ENCODE results near the gene CSMD2.
"Not testable (repeated sequence)": the region's sequence is repeated elsewhere in the genome, so short reads cannot be mapped to it uniquely, and the experiment has no call there.

The CSMD2 gene

DNA sequence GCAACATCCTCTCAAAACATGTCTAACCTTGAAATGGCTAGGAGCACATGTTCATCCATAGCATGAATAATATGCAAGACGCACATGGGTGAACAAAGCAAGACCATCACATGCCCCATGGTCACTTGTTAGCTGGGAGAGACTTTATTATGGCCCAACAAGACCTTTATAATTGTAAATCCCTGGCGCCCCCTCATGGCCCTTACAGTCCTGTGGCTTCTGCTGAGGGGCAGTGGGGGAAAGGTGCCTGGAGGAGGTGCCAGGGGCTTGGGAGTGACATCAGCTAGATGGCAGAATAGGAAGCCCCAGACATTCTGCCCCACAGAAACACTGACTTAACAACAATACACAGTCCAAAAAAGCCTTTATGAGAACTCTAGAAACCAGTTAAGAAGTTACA is 51.7 kb downstream of the CSMD2 start:
- in situ Hi-C loops (cut with MboI; ENCODE audit: low sequenced_read_pairs) = no loop called here

DNA sequence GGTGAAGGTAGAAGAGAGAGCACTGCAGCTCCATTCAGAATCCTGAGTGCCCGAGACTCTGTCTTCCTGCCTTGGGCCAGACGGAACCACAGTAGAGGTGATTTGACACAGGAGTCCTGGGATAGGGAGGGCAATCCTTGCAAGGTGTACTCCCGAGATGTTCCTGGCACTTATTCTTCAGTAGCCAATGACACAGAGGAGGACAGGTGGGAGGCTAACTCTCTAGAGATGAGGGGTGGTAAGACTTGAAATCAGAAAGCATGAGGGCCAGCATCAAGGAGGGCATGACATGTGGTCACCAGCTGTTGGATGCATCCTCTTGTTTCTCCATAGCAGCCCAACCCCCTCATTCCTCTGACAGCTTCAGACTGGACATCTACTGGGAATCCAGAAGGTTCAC is 56.3 kb downstream of the CSMD2 start:
- in situ Hi-C loops (cut with MboI; ENCODE audit: low sequenced_read_pairs) = no loop called here

DNA sequence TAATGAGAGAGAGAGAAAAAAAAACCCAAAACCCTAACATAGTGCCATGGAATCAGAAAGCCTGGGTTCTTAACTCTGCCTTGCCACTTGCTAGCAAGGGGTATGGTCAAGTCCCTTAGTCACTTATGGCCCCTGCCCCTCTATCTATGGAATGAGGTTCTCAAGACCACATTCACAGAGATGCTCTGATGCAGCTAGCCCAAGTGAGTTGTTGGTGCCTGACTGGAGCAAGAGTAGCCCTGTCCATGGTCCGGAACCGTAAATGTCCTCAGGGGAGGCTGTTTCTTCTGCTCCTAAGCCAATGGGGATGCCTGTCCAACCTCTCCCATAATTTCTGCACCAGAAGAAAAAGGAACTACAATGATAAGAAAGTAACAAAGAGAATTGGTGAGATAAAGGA is 56.8 kb downstream of the CSMD2 start:
- in situ Hi-C loops (cut with MboI; ENCODE audit: low sequenced_read_pairs) = no loop called here

DNA sequence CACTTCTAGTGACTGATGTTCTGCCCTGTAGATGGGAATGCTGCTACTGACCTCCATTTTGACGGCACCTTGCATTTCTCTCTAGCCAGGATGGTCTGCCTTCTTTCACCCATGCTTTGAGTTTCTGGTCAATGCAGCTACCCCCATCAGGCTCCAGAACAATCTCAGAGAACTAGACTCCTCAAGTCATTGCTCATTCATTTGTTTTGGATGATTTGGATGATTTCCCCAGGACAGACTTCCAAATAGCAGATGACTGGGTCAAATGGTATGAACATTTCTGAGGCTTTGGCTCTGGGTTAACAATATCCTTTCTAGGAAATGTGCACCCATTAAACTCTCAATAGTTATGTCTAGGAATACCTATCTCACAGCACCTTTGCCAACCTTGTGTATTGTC is 63.9 kb downstream of the CSMD2 start:
- in situ Hi-C loops (cut with MboI; ENCODE audit: low sequenced_read_pairs) = no loop called here

DNA sequence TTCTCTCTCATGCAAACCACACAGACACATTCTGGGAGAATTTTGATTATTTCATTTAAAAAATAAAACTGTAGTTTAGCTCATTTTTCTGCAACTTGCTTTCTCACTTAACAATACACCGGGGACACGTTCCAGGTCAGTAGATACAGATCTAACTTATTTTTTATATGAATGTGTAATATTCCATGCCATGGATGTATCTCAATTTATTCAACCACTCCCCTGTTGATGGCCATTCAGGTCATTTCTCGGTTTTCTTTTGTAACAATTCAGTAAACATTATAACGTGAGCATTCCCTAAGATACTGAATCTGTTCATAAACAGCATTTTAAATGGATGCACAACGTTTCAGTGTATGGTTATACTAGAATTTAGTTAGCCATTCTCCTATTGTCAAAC is 64.7 kb downstream of the CSMD2 start:
- in situ Hi-C loops (cut with MboI; ENCODE audit: low sequenced_read_pairs) = no loop called here

DNA sequence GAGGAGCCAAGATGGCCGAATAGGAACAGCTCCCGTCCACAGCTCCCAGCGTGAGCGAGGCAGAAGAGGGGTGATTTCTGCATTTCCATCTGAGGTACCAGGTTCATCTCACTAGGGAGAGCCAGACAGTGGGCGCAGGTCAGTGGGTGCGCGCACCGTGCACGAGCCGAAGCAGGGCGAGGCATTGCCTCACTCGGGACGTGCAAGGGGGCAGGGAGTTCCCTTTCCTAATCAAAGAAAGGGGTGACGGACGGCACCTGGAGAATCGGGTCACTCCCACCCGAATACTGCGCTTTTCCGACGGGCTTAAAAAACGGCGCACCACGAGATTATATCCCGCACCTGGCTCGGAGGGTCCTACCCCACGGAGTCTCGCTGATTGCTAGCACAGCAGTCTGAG is 72.6 kb downstream of the CSMD2 start:
- in situ Hi-C loops (cut with MboI; ENCODE audit: low sequenced_read_pairs) = not testable (repeated sequence)

DNA sequence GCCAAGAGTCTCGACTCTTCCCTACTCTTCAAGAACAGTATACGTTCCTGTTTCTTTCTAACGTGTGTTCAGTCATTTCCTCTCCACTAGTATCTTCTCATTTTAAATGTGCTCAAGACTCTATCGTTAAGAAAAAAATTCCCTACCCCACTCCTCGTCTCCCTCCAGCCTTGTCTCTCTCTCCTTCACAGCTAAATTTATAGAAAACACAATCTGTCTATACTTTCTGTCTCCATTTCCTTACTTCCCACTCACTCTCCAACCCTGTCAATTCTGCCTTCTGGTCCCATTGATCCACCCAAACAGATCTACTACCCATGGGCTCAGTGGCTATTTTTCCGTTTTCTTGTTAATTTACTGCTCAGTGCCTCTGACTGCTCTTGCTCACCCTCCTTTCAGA is 75.3 kb downstream of the CSMD2 start:
- in situ Hi-C loops (cut with MboI; ENCODE audit: low sequenced_read_pairs) = no loop called here

DNA sequence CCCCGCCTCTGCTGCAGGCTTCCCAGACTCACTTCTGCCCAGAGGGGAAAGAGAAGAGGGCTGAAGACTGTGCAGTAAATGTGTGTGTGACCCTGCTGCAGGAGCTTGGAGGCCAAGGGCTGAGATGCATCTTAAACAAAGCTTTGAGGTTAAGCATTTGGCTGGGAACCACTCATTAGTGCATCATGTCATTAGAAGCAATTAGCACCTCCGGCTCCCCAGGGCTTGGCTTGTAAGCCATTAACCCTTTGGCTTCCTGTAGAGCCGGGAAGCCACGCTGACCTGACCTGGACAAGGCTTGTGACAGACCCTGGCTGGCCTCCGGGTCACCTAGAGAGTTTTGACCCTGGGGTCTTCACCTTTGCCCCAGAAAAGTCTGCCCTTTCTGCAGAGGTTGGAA is 77.0 kb downstream of the CSMD2 start:
- in situ Hi-C loops (cut with MboI; ENCODE audit: low sequenced_read_pairs) = no loop called here

DNA sequence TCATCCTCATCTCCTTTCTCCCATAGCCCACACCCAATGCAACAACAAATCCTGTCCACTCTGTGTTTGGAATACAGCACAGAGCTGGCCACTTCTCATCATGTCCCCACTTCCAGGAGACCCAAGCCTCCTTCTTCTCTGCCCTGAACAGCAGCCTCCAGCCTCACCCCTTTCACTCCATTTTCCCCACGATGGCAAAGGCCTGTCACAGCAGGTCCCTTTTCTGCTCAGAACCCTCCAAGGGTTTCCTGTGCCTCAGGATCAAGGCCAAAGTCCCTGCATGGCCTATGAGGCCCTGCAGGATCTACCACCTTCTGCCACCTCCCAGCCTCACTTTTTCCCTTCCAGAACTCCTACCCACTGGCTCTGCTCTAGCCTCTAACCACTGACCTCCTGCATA is 78.5 kb downstream of the CSMD2 start:
- in situ Hi-C loops (cut with MboI; ENCODE audit: low sequenced_read_pairs) = no loop called here

DNA sequence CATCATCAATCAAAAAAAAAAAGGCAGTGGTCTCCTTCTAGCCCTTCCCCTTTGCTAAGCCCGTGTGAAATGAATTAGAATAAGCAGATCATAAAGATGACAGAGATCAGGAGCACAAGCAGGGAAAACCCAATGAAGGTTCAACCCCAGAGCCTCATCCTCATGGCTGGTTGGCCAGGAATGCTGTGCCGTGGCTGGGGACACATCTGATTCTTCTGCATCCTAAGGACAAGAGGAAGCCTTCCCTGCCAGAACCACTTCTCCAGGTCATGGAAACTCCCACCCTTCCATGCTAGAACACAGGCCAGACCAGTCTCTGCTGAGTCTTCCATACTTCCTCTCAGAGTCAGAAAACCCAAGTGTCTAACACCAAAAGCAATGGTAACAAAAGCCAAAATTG is 81.1 kb downstream of the CSMD2 start:
- in situ Hi-C loops (cut with MboI; ENCODE audit: low sequenced_read_pairs) = no loop called here

DNA sequence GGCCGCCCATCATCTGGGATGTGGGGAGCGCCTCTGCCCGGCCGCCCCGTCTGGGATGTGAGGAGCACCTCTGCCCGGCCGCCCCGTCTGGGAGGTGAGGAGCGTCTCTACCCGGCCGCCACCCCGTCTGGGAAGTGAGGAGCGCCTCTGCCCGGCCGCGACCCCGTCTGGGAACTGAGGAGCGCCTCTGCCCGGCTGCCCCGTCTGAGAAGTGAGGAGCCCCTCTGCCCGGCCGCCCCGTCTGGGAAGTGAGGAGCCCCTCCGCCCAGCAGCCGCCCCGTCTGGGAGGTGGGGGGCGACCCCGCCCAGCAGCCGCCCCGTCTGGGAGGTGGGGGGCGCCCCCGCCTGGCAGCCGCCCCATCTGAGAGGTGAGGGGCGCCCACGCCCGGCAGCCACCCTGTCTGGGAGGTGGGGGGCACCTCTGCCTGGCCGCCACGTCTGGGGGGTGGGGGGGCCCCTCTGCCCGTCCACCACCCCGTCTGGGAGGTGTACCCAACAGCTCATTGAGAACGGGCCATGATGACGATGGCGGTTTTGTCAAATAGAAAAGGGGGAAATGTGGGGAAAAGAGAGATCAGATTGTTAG is 82.9 kb downstream of the CSMD2 start:
- in situ Hi-C loops (cut with MboI; ENCODE audit: low sequenced_read_pairs) = not testable (repeated sequence)

DNA sequence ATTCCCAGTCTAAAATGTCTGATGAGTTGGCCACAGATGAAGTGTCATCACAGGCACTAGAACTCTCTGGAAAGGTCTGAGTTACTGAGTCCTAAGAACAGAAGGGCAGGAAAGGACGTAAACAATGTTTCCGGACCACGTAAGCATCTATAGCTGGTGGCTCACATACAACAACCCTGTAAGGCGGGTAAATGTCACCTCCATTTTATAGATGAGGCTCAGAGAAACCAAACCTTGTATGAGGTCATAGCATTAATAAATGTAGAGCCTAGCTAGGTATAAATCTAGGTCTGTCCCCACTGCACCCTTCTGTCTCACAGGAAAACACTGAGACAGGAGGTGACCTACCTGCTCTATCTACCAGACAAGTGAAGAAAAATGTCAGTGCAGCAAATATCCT is 86.6 kb downstream of the CSMD2 start:
- in situ Hi-C loops (cut with MboI; ENCODE audit: low sequenced_read_pairs) = no loop called here

DNA sequence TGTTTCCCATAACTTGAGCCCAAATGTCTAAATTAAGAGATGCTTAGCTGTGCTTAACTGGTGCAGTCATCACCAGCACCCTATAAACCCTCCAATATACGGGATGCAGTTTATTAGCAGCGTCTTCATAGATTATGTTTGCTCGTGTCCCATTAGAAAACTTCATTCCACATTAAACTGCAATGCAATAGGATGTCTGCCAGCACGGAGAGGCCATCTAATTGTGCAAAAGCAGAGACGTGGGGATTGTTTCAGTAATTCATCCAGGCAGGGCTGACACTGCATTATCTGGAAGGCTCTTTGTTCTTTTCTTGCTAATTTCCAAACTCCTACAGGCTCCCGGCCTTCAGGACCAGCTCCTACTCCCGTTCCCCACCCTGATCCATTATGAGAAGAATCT is 89.5 kb downstream of the CSMD2 start:
- in situ Hi-C loops (cut with MboI; ENCODE audit: low sequenced_read_pairs) = no loop called here

DNA sequence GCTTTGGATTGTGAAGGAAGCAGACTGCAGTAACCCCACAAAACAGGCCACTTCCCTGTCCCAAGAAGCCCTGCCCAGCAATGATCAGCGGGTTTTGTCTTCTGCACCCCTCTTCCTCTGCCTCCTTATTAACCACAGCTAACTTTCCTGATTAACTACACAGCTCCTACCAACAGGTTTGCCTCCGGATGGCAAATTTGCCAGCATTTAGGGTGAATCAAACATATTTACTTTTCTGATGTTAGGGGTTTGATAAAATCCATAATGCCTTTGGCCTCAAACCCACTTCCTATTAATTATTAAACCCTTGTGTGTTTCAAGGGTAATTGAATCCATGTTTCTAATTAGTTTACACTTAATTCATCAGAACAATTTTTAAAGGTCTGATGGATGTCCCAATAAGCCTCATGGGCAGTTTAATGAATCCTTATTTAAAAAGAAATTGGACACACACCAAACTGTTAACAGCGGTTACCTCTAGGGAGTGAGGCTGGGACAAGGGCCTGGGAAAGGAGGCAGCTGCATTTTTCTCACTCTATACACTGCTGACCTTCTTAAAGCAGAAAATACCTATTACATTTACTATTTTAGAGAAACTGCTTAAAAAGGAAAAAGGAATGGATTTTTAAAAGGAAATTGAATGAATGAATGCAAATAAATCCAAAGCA is 91.9 kb downstream of the CSMD2 start:
- in situ Hi-C loops (cut with MboI; ENCODE audit: low sequenced_read_pairs) = no loop called here

DNA sequence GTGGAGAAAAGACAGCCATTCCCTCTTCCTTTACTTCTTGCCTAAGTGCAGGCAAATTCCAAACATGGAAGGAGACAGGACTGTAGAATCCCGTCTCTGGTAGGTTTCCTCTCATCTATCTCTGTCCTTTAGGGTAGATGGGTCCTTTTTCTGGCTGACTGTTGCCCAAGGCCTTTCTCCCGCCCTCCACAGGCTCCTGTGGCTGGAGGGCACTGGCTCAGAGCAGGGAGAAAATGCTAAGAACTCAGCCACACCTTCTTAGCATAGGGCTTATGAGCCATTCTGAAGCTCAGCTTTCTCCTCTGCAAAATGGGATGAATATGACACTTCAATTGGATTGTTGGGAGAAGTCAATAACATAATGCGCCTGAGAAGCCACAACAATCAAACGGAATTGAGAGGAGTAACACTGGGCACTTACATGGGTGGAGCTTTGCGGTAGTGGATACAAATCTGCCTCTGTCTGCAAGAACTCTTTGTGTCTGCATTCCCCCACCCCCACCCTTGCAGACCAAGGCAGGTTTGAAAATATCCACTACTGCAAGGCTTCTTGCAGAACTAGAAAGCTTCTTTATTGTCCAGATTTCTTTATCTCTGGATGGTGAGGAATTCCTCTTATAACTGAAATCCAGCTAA is 94.7 kb downstream of the CSMD2 start:
- in situ Hi-C loops (cut with MboI; ENCODE audit: low sequenced_read_pairs) = no loop called here

DNA sequence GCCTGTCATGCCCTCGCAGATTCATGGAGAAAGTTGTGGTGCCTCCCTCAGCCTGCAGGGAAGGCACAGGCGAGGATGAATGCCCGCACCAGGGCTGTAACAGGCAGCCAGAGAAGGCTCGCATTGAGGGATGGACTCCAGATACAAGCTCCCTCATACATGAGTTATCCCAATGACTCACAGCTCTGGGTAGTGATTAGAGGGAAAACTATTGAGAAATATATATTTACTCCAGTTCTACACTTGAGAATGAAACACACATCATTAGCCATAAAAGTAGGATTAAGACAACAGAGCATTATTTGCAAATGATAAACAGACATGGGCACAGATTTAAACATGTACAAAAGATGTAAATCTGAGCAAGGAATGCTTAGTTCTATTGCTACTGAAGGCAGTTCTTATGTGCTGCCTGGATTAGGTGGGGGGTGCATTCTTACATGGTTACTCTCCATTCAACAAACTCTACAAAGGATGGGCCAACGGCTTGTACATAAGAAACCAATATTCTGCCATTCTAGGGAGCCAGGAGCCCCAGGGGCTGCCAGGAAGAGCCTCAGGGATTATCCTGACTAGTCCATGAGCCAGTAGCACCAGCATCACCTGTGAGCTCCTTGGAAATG is 97.9 kb downstream of the CSMD2 start:
- in situ Hi-C loops (cut with MboI; ENCODE audit: low sequenced_read_pairs) = no loop called here

DNA sequence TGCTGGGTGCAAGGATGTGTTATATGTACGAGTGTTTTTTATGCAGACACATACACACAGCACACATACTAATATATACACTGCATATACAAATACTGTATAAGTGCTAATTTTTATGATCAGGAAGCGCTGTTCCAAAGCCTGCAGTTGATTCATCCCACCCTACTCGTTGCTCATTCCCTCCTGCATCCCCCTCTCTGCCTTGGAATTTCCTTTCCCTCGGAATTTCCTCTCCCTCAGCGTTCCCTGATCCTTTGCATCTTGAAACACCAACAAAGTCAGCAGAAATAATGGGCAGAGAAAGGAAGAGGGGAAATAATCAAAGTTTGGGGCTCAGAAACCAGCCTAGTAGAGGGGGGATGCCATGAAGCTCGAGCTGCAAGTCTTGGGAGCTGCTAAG is 98.9 kb downstream of the CSMD2 start:
- in situ Hi-C loops (cut with MboI; ENCODE audit: low sequenced_read_pairs) = no loop called here

DNA sequence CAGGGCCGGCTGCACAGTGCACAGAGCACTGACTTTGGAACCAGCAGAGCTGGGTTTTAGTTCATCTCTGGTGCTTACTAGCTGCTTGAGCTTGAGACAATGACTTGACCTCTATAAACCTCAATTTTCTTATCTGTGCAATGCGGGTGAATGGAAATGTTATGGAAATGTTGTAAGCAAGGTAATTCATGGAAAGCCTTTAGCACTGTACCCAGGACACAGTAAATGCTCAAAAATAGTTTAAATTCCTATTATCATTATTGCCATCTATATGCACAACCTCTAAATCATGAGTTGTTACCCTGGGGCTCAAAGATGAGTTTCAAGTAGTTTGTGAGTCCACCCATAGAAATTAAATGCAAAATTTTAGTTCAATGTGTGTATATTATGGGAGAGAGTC is 99.5 kb downstream of the CSMD2 start:
- in situ Hi-C loops (cut with MboI; ENCODE audit: low sequenced_read_pairs) = no loop called here

DNA sequence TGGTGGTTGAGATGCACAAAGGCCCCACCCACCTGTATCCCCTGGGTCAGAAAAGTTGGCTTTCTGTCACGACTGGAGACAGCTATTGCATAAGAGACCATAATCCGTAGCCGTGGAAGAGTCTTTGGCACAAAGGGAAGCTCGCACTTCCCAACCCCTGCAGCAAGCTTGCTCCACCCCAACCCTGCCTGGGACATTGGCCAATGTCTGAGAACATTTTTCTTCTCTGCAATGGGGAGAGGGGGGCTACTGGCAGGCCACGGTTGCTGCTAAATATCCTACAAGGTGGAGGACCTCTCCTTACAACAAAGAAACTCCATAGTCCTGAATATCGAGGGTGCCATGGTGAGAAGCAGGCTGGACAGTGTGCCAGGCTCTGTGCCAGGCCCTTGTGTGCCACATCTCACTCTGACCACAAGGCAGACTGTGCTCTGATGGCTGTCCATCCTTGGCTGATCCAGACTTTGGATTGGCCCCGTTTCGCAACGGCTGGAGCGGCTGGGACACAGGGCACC is 104.1 kb downstream of the CSMD2 start:
- in situ Hi-C loops (cut with MboI; ENCODE audit: low sequenced_read_pairs) = no loop called here

DNA sequence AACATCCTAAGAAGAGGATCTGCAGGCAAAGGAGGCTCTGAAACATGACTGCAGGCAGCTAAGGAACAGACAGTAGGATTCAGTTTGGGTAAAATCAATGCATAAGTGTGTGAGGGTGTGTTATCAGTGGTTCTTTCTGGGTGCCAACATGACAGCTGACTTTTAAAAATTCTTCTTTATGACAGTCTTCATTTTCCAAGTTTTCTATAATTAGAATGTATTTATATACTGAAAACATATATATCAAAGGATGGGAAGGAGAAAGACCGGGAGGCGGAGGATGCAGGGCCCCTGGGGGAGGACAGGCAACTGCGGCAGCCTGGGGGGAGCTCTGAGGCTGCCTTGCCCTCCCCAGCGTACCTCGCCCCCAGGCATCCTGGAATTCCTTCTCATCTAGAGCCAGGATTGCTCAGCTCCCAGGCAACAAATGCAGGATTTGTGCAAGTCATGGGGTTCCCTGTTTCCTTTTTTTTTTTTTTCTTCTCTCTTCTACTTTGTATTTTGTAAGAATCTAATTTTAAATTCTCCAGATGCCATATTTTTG is 104.8 kb downstream of the CSMD2 start:
- in situ Hi-C loops (cut with MboI; ENCODE audit: low sequenced_read_pairs) = no loop called here

DNA sequence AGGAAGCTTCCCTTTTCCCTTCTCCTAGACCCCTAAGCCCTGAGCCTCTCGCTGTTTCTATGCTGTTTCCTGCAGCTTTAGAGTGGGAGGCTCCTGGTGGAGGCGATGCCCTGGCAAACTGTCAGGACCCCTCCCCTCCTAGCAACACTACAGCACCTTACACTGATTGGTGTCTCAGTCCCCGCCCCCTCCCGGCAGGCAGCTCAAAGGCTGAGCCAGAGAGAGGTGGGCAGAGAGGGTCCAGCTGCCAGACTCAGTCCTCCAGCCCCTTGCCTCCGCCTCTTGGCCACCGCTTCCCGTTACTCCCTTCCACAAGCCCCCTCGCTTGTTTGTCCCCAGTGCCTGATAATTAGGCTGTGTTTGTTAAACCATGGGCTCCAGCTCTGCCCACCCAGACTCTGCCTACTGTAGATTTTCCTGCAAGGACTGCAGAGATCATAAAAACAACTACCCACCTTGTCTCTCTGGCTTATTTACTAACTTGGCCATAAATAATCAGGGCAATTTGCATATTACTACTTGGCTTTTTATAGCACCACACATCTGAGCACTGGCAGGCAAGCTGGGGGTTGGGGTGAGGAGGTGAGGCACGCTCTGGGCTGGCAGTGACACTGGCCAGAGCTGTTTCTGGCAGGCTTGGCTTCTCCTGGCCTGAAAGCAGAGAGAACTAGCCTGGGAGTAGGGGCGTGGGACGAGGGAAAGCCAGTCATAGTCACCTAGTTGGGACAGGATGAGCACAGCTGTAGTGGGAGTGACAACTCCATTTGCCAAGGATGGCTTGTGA is 107.5 kb downstream of the CSMD2 start:
- in situ Hi-C loops (cut with MboI; ENCODE audit: low sequenced_read_pairs) = no loop called here
